ENCODE data around the gene PRKCE. TPM values are rescaled to one million over a fixed set of nuclear protein-coding genes. Genes with fewer than 3 reads are reported as not detected.

Gene PRKCE
- total and polyA plus RNA-seq, 3 experiments from 2014 or later: 3.1 to 9.6 (median 7.9) TPM

DNA sequence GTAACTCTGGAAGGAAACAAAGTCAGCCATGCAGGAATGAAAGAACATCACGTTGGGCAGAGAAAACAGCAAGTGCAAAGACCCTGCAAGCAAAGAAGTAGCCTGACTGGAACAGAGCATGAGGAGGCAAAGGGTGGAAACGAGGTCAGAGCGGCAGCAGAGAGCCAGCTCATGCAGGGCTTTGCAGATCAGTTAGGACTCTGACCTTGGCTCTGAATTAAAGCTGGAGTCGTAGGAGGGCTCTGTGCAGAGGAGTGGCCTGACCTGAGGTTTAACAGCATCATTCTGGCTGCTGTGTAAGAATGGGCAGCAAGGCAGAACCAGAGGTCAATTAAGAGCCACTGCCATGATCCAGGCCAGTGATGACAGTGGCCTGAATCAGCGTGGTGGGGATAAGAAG is 220.7 kb downstream of the PRKCE start:
- DNase-seq: no peak
- H3K9me3 ChIP-seq (ENCODE audit: low read length): no peaks in the 10 kb centered on the region
- H3K36me3 ChIP-seq (ENCODE audit: insufficient read depth, low read length): no peaks in the 10 kb centered on the region
- Mint-ChIP-seq H3K36me3 (peaks cover 7 to 55% (median 9%) of the 10 kb centered on the region in 3 donors), H3K9me3 (peaks cover 11 to 17% (median 16%) of the 10 kb centered on the region in 5 donors), H3K27ac (peak overlapping the region in 1 of 8 donors; percentile 25), H3K4me3 (peak overlapping the region in 1 of 7 donors; percentile 14), H3K27me3 (peaks cover 0 to 2% of the 10 kb centered on the region in 2 donors), H3K4me1 (peaks cover 3 to 10% (median 5%) of the 10 kb centered on the region in 3 donors)
- no peaks in the 10 kb centered on the region for H3K27me3 ChIP-seq (ENCODE audit: insufficient read depth, low read length, poor library complexity, severe bottlenecking)
- no peak overlapping the region for H3K4me3 ChIP-seq (ENCODE audit: low read length)
- ChIA-PET CTCF (interaction anchor here (0.8 kb wide), 1 partner anchor 30 kb away, joined by 3 read pairs; no protein-coding TSS in a partner anchor), POLR2A (no interaction called here)
- no peaks in the 10 kb centered on the region for H3K4me1 ChIP-seq (ENCODE audit: insufficient read depth, low read length)
- no peak overlapping the region for H3K27ac ChIP-seq (ENCODE audit: low read depth, low read length)

DNA sequence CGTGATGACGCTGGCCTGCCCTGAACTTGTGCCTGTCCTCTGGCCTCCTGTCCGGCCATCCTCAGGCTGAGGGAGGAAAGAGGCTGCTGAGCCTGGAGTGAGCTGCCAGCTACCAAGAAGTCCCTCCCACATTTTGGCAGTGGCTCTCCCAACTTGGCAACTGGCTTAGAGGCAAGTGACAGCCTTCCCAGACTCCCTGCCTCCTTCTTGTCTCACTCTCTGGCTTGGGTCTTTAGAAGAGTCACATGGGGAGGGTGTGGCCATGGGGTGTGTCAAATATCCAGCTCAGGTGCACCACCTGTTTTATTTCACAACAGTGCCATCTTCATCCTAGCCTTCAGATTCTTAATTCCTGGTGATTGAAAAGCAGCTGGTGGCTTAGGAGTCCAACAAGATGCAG is 222.9 kb downstream of the PRKCE start:
- peaks cover 16 to 68% (median 19%) of the 10 kb centered on the region in 3 donors for H3K36me3 Mint-ChIP-seq
- no peaks in the 10 kb centered on the region for H3K4me1 ChIP-seq (ENCODE audit: insufficient read depth, low read length)
- no peaks in the 10 kb centered on the region for H3K9me3 ChIP-seq (ENCODE audit: low read length)
- CTCF ChIA-PET: no interaction called here
- peaks cover 0 to 2% (median 0%) of the 10 kb centered on the region in 3 donors for H3K4me1 Mint-ChIP-seq
- no peak overlapping the region for H3K27ac ChIP-seq (ENCODE audit: low read depth, low read length)
- POLR2A ChIA-PET: no interaction called here
- H3K27me3 ChIP-seq (ENCODE audit: insufficient read depth, low read length, poor library complexity, severe bottlenecking): no peaks in the 10 kb centered on the region
- no peak for DNase-seq
- H3K4me3 Mint-ChIP-seq: no peak overlapping the region
- no peak overlapping the region for H3K4me3 ChIP-seq (ENCODE audit: low read length)
- peaks cover 11 to 23% (median 16%) of the 10 kb centered on the region in 5 donors for H3K9me3 Mint-ChIP-seq
- H3K27ac Mint-ChIP-seq: no peak overlapping the region
- peaks cover 0 to 5% of the 10 kb centered on the region in 2 donors for H3K27me3 Mint-ChIP-seq
- no peaks in the 10 kb centered on the region for H3K36me3 ChIP-seq (ENCODE audit: insufficient read depth, low read length)

DNA sequence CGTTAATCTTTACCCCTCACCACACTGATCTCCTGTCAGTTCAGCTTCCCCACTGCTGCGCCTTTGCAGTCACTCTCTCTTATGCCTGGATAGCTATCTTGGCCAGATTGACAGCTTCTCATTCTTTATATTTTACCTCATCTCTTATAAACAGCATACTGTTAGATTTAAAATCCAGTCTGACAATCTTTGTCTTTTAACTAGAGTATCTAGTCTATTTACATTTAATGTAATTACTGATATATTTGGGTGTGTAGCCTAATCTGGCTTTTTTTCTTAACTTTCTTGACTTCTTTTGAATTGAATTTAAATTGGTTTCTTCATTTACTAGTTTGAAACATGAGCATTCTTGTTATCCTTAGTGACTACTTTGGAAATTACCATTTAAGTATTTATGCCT is 225.1 kb downstream of the PRKCE start:
- CTCF ChIA-PET: no interaction called here

GRCh38 chr2:45879406-45879805 is 227.9 kb downstream of the PRKCE start:
- H3K27ac ChIP-seq (ENCODE audit: low read depth, low read length): no peak overlapping the region
- H3K4me3 Mint-ChIP-seq: no peak overlapping the region
- no peaks in the 10 kb centered on the region for H3K36me3 ChIP-seq (ENCODE audit: insufficient read depth, low read length)
- H3K4me1 ChIP-seq (ENCODE audit: insufficient read depth, low read length): no peaks in the 10 kb centered on the region
- peak overlapping the region in 2 of 8 donors; percentile 21 to 25 for H3K27ac Mint-ChIP-seq
- H3K9me3 Mint-ChIP-seq: peaks cover 11 to 23% (median 14%) of the 10 kb centered on the region in 5 donors
- peaks cover 12 to 47% (median 24%) of the 10 kb centered on the region in 3 donors for H3K36me3 Mint-ChIP-seq
- no peaks in the 10 kb centered on the region for H3K27me3 ChIP-seq (ENCODE audit: insufficient read depth, low read length, poor library complexity, severe bottlenecking)
- ChIA-PET CTCF (no interaction called here), POLR2A (no interaction called here)
- no peaks in the 10 kb centered on the region for H3K4me1 Mint-ChIP-seq
- peaks cover 0 to 2% of the 10 kb centered on the region in 2 donors for H3K27me3 Mint-ChIP-seq
- no peak for DNase-seq
- no peaks in the 10 kb centered on the region for H3K9me3 ChIP-seq (ENCODE audit: low read length)
- no peak overlapping the region for H3K4me3 ChIP-seq (ENCODE audit: low read length)

More for the DNA sequence above, 225.1 kb downstream of the PRKCE start:
- DNase-seq: no peak
- Histone ChIP-seq H3K27ac (ENCODE audit: low read depth, low read length) (no peak overlapping the region), H3K27me3 (ENCODE audit: insufficient read depth, low read length, poor library complexity, severe bottlenecking) (no peaks in the 10 kb centered on the region), H3K4me3 (ENCODE audit: low read length) (no peak overlapping the region), H3K9me3 (ENCODE audit: low read length) (no peaks in the 10 kb centered on the region), H3K36me3 (ENCODE audit: insufficient read depth, low read length) (no peaks in the 10 kb centered on the region), H3K4me1 (ENCODE audit: insufficient read depth, low read length) (no peaks in the 10 kb centered on the region)
- Mint-ChIP-seq H3K27ac (no peak overlapping the region), H3K36me3 (peaks cover 16 to 73% (median 21%) of the 10 kb centered on the region in 3 donors), H3K9me3 (peaks cover 11 to 23% (median 16%) of the 10 kb centered on the region in 5 donors), H3K4me1 (no peaks in the 10 kb centered on the region), H3K27me3 (peaks cover 0 to 2% of the 10 kb centered on the region in 2 donors), H3K4me3 (no peak overlapping the region)
- POLR2A ChIA-PET: no interaction called here

GRCh38 chr2:45879936-45880335 is 228.5 kb downstream of the PRKCE start:
- CTCF ChIA-PET: no interaction called here
- Mint-ChIP-seq H3K4me3 (no peak overlapping the region), H3K9me3 (peaks cover 11 to 22% (median 14%) of the 10 kb centered on the region in 5 donors)

GRCh38 chr2:45881970-45882581 is 230.6 kb downstream of the PRKCE start:
- H3K4me1 Mint-ChIP-seq: peaks cover 0 to 3% (median 0%) of the 10 kb centered on the region in 3 donors
- DNase-seq: no peak
- ChIA-PET CTCF (no interaction called here), POLR2A (no interaction called here)
- peaks cover 0 to 2% of the 10 kb centered on the region in 2 donors for H3K27me3 Mint-ChIP-seq
- no peaks in the 10 kb centered on the region for H3K27me3 ChIP-seq (ENCODE audit: insufficient read depth, low read length, poor library complexity, severe bottlenecking)
- H3K4me3 Mint-ChIP-seq: no peak overlapping the region
- peaks cover 10 to 24% (median 15%) of the 10 kb centered on the region in 3 donors for H3K36me3 Mint-ChIP-seq
- H3K27ac Mint-ChIP-seq: no peak overlapping the region
- no peaks in the 10 kb centered on the region for H3K9me3 ChIP-seq (ENCODE audit: low read length)
- no peaks in the 10 kb centered on the region for H3K36me3 ChIP-seq (ENCODE audit: insufficient read depth, low read length)
- H3K27ac ChIP-seq (ENCODE audit: low read depth, low read length): no peak overlapping the region
- H3K4me3 ChIP-seq (ENCODE audit: low read length): no peak overlapping the region
- peaks cover 0 to 7% (median 3%) of the 10 kb centered on the region in 5 donors for H3K9me3 Mint-ChIP-seq
- no peaks in the 10 kb centered on the region for H3K4me1 ChIP-seq (ENCODE audit: insufficient read depth, low read length)

More at GRCh38 chr2:45879936-45880335, 228.5 kb downstream of the PRKCE start:
- POLR2A ChIA-PET: no interaction called here
- peaks cover 0 to 2% of the 10 kb centered on the region in 2 donors for H3K27me3 Mint-ChIP-seq
- Histone ChIP-seq H3K4me1 (ENCODE audit: insufficient read depth, low read length) (no peaks in the 10 kb centered on the region), H3K27me3 (ENCODE audit: insufficient read depth, low read length, poor library complexity, severe bottlenecking) (no peaks in the 10 kb centered on the region), H3K36me3 (ENCODE audit: insufficient read depth, low read length) (no peaks in the 10 kb centered on the region), H3K4me3 (ENCODE audit: low read length) (no peak overlapping the region), H3K27ac (ENCODE audit: low read depth, low read length) (no peak overlapping the region), H3K9me3 (ENCODE audit: low read length) (no peaks in the 10 kb centered on the region)
- no peak for DNase-seq
- no peaks in the 10 kb centered on the region for H3K4me1 Mint-ChIP-seq
- peaks cover 12 to 42% (median 21%) of the 10 kb centered on the region in 3 donors for H3K36me3 Mint-ChIP-seq
- no peak overlapping the region for H3K27ac Mint-ChIP-seq

- H3K4me1 Mint-ChIP-seq: peaks cover 3% of the 10 kb centered on the region in 3 donors
- Histone ChIP-seq H3K27ac (ENCODE audit: low read depth, low read length) (no peak overlapping the region), H3K27me3 (ENCODE audit: insufficient read depth, low read length, poor library complexity, severe bottlenecking) (no peaks in the 10 kb centered on the region), H3K4me1 (ENCODE audit: insufficient read depth, low read length) (no peaks in the 10 kb centered on the region), H3K9me3 (ENCODE audit: low read length) (no peaks in the 10 kb centered on the region), H3K4me3 (ENCODE audit: low read length) (no peak overlapping the region), H3K36me3 (ENCODE audit: insufficient read depth, low read length) (no peaks in the 10 kb centered on the region)
- H3K27me3 Mint-ChIP-seq: peaks cover 0 to 2% of the 10 kb centered on the region in 2 donors
- DNase-seq: no peak
- CTCF ChIA-PET: no interaction called here
- no peak overlapping the region for H3K4me3 Mint-ChIP-seq
- peak overlapping the region in 1 of 8 donors; percentile 7 for H3K27ac Mint-ChIP-seq
- peaks cover 0 to 1% (median 0%) of the 10 kb centered on the region in 5 donors for H3K9me3 Mint-ChIP-seq
- POLR2A ChIA-PET: no interaction called here
- peaks cover 8 to 17% (median 9%) of the 10 kb centered on the region in 3 donors for H3K36me3 Mint-ChIP-seq
These were observed 231.5 kb downstream of the PRKCE start for GRCh38 chr2:45882707-45883602.

DNA sequence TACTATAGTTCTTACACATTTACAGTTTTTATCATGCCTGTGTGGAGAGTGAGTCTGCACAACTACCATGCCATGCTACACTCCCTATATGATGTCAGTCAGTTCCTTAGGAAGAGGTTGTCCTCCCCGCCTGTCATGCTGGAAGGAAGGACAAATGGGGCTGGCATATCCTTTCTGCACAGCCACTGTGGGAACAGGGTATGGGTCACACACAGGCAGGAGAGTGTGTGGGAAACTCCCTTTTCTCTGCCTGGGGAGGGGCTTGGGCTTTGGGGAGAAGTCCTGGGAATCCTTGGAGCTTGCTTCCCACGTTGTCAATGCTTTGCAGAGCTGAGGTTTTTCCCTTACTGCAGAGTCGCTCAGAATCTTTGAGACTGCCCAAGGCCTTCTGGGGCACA is 232.1 kb downstream of the PRKCE start:
- CTCF ChIA-PET: no interaction called here

More for the DNA sequence above, 232.1 kb downstream of the PRKCE start:
- Mint-ChIP-seq H3K36me3 (peaks cover 2 to 11% (median 6%) of the 10 kb centered on the region in 3 donors), H3K27ac (peak overlapping the region in 1 of 8 donors; percentile 7), H3K4me3 (no peak overlapping the region), H3K4me1 (peaks cover 3 to 6% (median 4%) of the 10 kb centered on the region in 3 donors), H3K9me3 (no peaks in the 10 kb centered on the region), H3K27me3 (no peaks in the 10 kb centered on the region)
- Histone ChIP-seq H3K27me3 (ENCODE audit: insufficient read depth, low read length, poor library complexity, severe bottlenecking) (no peaks in the 10 kb centered on the region), H3K27ac (ENCODE audit: low read depth, low read length) (no peak overlapping the region), H3K36me3 (ENCODE audit: insufficient read depth, low read length) (no peaks in the 10 kb centered on the region), H3K9me3 (ENCODE audit: low read length) (no peaks in the 10 kb centered on the region), H3K4me1 (ENCODE audit: insufficient read depth, low read length) (peaks cover 4% of the 10 kb centered on the region), H3K4me3 (ENCODE audit: low read length) (no peak overlapping the region)
- DNase-seq: no peak
- POLR2A ChIA-PET: no interaction called here
